Heart right ventricle (tissue), 16 donors: ENCODE data around the gene RABAC1. TPM values are rescaled to one million over a fixed set of nuclear protein-coding genes. Genes with fewer than 3 reads are reported as not detected.

ENCODE experiments used
- ATAC-seq, 8 donors: fragments of 200-7000 bp; cut with Tn5 transposase; one replicate each; pipeline ENCODE4 v1.9.1; 2020; ENCODE audit warnings: mild to moderate bottlenecking in 8 of 8, moderate library complexity in 8 of 8, moderate number of reproducible peaks in 1 of 8
- DNase-seq, 2 donors: peaks; one replicate each; pipeline ENCODE4 v3.0.0-alpha.2; 2020
- H3K27ac ChIP-seq, 10 donors: fragments of 200-600 bp; sonication (generic) in 2 of 10; one replicate each; pipeline versions ENCODE4 v1.5.0 to v1.8.0; 2020 to 2022; ENCODE audit warnings: mild to moderate bottlenecking in 3 of 10
- H3K27me3 ChIP-seq, 7 donors: fragments of 200-600 bp; one replicate each; pipeline ENCODE4 v1.8.0; 2021 to 2022; ENCODE audit warnings: mild to moderate bottlenecking in 2 of 7
- H3K36me3 ChIP-seq, 9 donors: fragments of 200-600 bp; sonication (generic) in 1 of 9; one replicate each; pipeline versions ENCODE4 v1.5.0 to v1.8.0; 2020 to 2022; ENCODE audit warnings: mild to moderate bottlenecking in 2 of 9
- H3K4me1 ChIP-seq, 9 donors: fragments of 200-600 bp; sonication (generic) in 1 of 9; one replicate each; pipeline versions ENCODE4 v1.5.0 to v1.8.0; 2020 to 2022; ENCODE audit warnings: mild to moderate bottlenecking in 4 of 9
- H3K4me3 ChIP-seq, 10 donors: fragments of 200-600 bp; sonication (generic) in 2 of 10; one replicate each; pipeline versions ENCODE4 v1.5.0 to v1.8.0; 2020 to 2022; ENCODE audit warnings: mild to moderate bottlenecking in 7 of 10, moderate library complexity in 2 of 10
- H3K9me3 ChIP-seq, 11 donors: fragments of 200-600 bp in 10 of 11; sonication (generic) in 2 of 11; one replicate each; pipeline versions ENCODE4 v1.5.0 to v1.8.0; 2013 to 2022; ENCODE audit warnings: mild to moderate bottlenecking in 2 of 11, control low read depth in 1 of 11, moderate library complexity in 1 of 11
- WGBS, 2 donors: extraction: QIAGEN DNeasy Blood & Tissue Kit; methylation state at CpG; one replicate each; pipeline ENCODE4 v1.1.7; 2013; ENCODE audit warnings: inconsistent platforms in 1 of 2; 5-methylcytosine and 5-hydroxymethylcytosine counted together
- intact Hi-C, 10 donors: fragments of 100-400 bp; cut with DNase I; formaldehyde crosslinking; loops; one replicate each; pipeline versions ENCODE4 v1.11.1 to v1.14.2; 2022
- polyA plus RNA-seq, 2 donors: library from polyadenylated mRNA; stranded (reverse); fragments of 200-250 nt; gene quantifications; one replicate each; pipeline ENCODE4 v1.2.3, GENCODE V29; 2013
- total RNA-seq, 10 donors: library from RNA; stranded (reverse); fragmentation: NEBNext Ultra II Directional in 3 of 10; extraction: Animal tissue kit (Norgen Biotek cat#: 25700) in 3 of 10; gene quantifications; one replicate each; pipeline versions ENCODE4 v1.2.1 to v1.2.4, GENCODE V29; 2021 to 2023
- TF ChIP-seq, protein P1 (sequence below), 9 donors: fragments of 200-600 bp; sonication (generic) in 2 of 9; IDR thresholded peaks; one replicate each; pipeline versions ENCODE4 v1.5.0 to v1.8.0; 2021 to 2022; ENCODE audit warnings: antibody characterized with exemption in 9 of 9, mild to moderate bottlenecking in 5 of 9, moderate library complexity in 1 of 9
- donor health status: Arrhythmogenic right ventricular cardiomyopathy.
- donor health status: ischemic (EF 13 %, LVEDD 7.1; RV severe dilation, severe dysfunction).
- donor health status: healthy with polysubstance abuse.
- donor health status: DM: no; HTN: yes; CAD: no.
- donor health status: DM: no; HTN: no; CAD: no.
- donor health status: ischemic (EF 25% LVEDD 6.9; RV normal size, moderate dysfunction).
- donor health status: ischemic (EF 25% LVEDD 5.7; RV mildly dilated, moderate dysfunction).
- donor health status: healthy.
- donor health status: DM: yes; HTN: yes; CAD: no.
- donor health status: Ischemic cardiomyopathy.
- donor health status: ischemic (EF 35%, LVEDD 5.7; RV mildly dilated, moderate dysfunction).
- donor health status: nonischemic (EF 11% LVEDD 7.7; RV severe dilation, severe dysfunction).
- donor health status: DM: yes; HTN: yes; CAD: no.
- donor health status: PGD.
- donor health status: ischemic (EF 29% LVEDD 5.4; RV normal size, mild dysfunction).
- donor health status: nonischemic (EF 23%, LVEDD 6.1; RV moderate dilation, normal function).

RABAC1 gene
- total and polyA plus RNA-seq, 12 donors: 34.5 to 270 (median 54.8) TPM

GRCh38 chr19:41925208-41926003 is 33.7 kb downstream of the RABAC1 start:
- Histone ChIP-seq H3K27me3 (peaks cover 38 to 97% (median 96%) of the 10 kb centered on the region in 7 donors), H3K4me3 (no peak overlapping the region), H3K36me3 (no peaks in the 10 kb centered on the region), H3K9me3 (no peaks in the 10 kb centered on the region), H3K27ac (no peak overlapping the region), H3K4me1 (peaks cover 2 to 18% (median 16%) of the 10 kb centered on the region in 9 donors)
- intact Hi-C loops: loop anchor here in 1 of 10 donors (5.0 kb wide), 1 partner anchor 38 kb away; no protein-coding TSS in a partner anchor
- WGBS, 2 donors: 42 to 47% methylated on average over 7 of the region's 7 CpGs
- ATAC-seq (no peak), DNase-seq (no peak)
- TF ChIP-seq, protein P1, sequence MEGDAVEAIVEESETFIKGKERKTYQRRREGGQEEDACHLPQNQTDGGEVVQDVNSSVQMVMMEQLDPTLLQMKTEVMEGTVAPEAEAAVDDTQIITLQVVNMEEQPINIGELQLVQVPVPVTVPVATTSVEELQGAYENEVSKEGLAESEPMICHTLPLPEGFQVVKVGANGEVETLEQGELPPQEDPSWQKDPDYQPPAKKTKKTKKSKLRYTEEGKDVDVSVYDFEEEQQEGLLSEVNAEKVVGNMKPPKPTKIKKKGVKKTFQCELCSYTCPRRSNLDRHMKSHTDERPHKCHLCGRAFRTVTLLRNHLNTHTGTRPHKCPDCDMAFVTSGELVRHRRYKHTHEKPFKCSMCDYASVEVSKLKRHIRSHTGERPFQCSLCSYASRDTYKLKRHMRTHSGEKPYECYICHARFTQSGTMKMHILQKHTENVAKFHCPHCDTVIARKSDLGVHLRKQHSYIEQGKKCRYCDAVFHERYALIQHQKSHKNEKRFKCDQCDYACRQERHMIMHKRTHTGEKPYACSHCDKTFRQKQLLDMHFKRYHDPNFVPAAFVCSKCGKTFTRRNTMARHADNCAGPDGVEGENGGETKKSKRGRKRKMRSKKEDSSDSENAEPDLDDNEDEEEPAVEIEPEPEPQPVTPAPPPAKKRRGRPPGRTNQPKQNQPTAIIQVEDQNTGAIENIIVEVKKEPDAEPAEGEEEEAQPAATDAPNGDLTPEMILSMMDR (IDR thresholded peaks at IDR 0.05): no peak

- WGBS, 2 donors: 41 to 42% methylated on average over 13 of the region's 13 CpGs
- Histone ChIP-seq H3K4me1 (peaks cover 2 to 18% (median 16%) of the 10 kb centered on the region in 9 donors), H3K27me3 (peaks cover 38 to 95% (median 91%) of the 10 kb centered on the region in 7 donors), H3K4me3 (no peak overlapping the region), H3K9me3 (no peaks in the 10 kb centered on the region), H3K27ac (no peak overlapping the region), H3K36me3 (no peaks in the 10 kb centered on the region)
- intact Hi-C loops: loop anchor here in 1 of 10 donors (5.0 kb wide), 1 partner anchor 37 kb away; no protein-coding TSS in a partner anchor
- TF ChIP-seq, protein P1 (IDR thresholded peaks at IDR 0.05): no peak
- ATAC-seq (no peak), DNase-seq (no peak)
Measured at GRCh38 chr19:41924151-41925145, 34.7 kb downstream of the RABAC1 start.

GRCh38 chr19:41923045-41923788 is 35.9 kb downstream of the RABAC1 start:
- H3K36me3 ChIP-seq: no peaks in the 10 kb centered on the region
- 24 to 29% methylated on average over 6 of the region's 6 CpGs for WGBS, 2 donors
- H3K27ac ChIP-seq: no peak overlapping the region
- H3K4me3 ChIP-seq: no peak overlapping the region
- peaks cover 0 to 8% (median 6%) of the 10 kb centered on the region in 9 donors for H3K4me1 ChIP-seq
- intact Hi-C loops: no loop called here
- H3K27me3 ChIP-seq: peaks cover 38 to 96% (median 91%) of the 10 kb centered on the region in 7 donors
- TF ChIP-seq, protein P1 (IDR thresholded peaks at IDR 0.05): no peak
- ATAC-seq: no peak
- DNase-seq: no peak
- H3K9me3 ChIP-seq: no peaks in the 10 kb centered on the region
